ENCODE measurements around the gene ZC2HC1C. TPM values are rescaled to one million over a fixed set of nuclear protein-coding genes. Genes with fewer than 3 reads are reported as not detected.

ZC2HC1C gene
- total RNA-seq, 1 experiment from 2014 or later: 1.4 TPM

GRCh38 chr14:75041613-75042012 is 27.8 kb upstream of the ZC2HC1C start:
- Histone ChIP-seq H4K20me1 (ENCODE audit: control insufficient read depth, insufficient read depth, insufficient read length) (no peaks in the 10 kb centered on the region), H2BK15ac (ENCODE audit: low read depth, low read length) (no peak overlapping the region), H3K4me1 (ENCODE audit: insufficient read depth, low read length) (0 out of 2 replicates have a peak, but pooled peaks cover 2% of the 10 kb centered on the region), H3K9me3 (ENCODE audit: control insufficient read depth, low read depth, low read length) (no peaks in the 10 kb centered on the region), H3K27me3 (ENCODE audit: insufficient read depth, low read length) (no peaks in the 10 kb centered on the region), H4K8ac (replicated peaks; ENCODE audit: insufficient read length, low read depth, low read length) (no peak overlapping the region), H4K5ac (ENCODE audit: insufficient read length, low read depth, low read length) (no peak overlapping the region), H4K91ac (ENCODE audit: insufficient read length, low read depth, low read length) (no peak overlapping the region), H2AK5ac (ENCODE audit: insufficient read length, low read length) (no peak overlapping the region), H3K14ac (ENCODE audit: insufficient read depth, low read length) (no peak overlapping the region), H3K18ac (ENCODE audit: insufficient read length, low read depth, low read length) (no peak overlapping the region), H3K27ac (ENCODE audit: insufficient read length, low read depth, low read length) (no peak overlapping the region), H3K23ac (ENCODE audit: insufficient read length, low read depth, low read length) (no peak overlapping the region), H3K23me2 (ENCODE audit: insufficient read length, low read depth, low read length, poor library complexity, severe bottlenecking) (no peaks in the 10 kb centered on the region), H3K9ac (ENCODE audit: extremely low read depth, insufficient read length, low read length) (no peak overlapping the region), H3K79me2 (ENCODE audit: insufficient read depth, low read length) (no peaks in the 10 kb centered on the region), H3K4me2 (ENCODE audit: insufficient read depth, insufficient read length, low read length) (no peak overlapping the region), H3K79me1 (ENCODE audit: insufficient read depth, low read depth, low read length, poor library complexity, severe bottlenecking) (peaks cover 3% of the 10 kb centered on the region), H2BK20ac (ENCODE audit: low read depth, low read length, poor library complexity, severe bottlenecking) (no peak overlapping the region), H3K4ac (ENCODE audit: low read depth, low read length) (no peak overlapping the region), H2AFZ (ENCODE audit: low read length) (no peak overlapping the region), H2BK12ac (ENCODE audit: insufficient read length, low read depth, low read length) (no peak overlapping the region), H3K56ac (ENCODE audit: insufficient read length, low read depth, low read length) (no peak overlapping the region), H2BK120ac (ENCODE audit: low read depth, low read length, poor library complexity, severe bottlenecking) (no peak overlapping the region), H3T11ph (ENCODE audit: low read length) (no peak overlapping the region), H2BK5ac (ENCODE audit: insufficient read length, low read length) (no peak overlapping the region)
- WGBS (ENCODE audit: extremely low coverage, insufficient read length, low lambda C conversion rate): no CpG with 5 or more reads among the region's 4 CpGs
- Mint-ChIP-seq H3K9me3 (no peaks in the 10 kb centered on the region), H3K27ac (no peak overlapping the region), H3K4me3 (no peak overlapping the region), H3K36me3 (ENCODE audit: insufficient read depth in 1 of 3, low read depth in 3 of 3) (peaks cover 1 to 23% (median 12%) of the 10 kb centered on the region in 3 experiments; a peak in 5 of 7 replicates), H3K27me3 (ENCODE audit: low read depth) (no peaks in the 10 kb centered on the region), H3K4me1 (no peaks in the 10 kb centered on the region)
- no peak for TF ChIP-seq CTCF (conservative IDR thresholded peaks at IDR 0.05)
- no peak for DNase-seq
